ENCODE measurements around the gene CAMTA1. TPM values are rescaled to one million over a fixed set of nuclear protein-coding genes. Genes with fewer than 3 reads are reported as not detected.

CAMTA1 gene
- total and polyA plus RNA-seq, 9 of the 15 experiments (the other 6 are each of a cell fraction or from before 2014, with no cell fraction given): 43.9 to 161 (median 65.9) TPM

DNA sequence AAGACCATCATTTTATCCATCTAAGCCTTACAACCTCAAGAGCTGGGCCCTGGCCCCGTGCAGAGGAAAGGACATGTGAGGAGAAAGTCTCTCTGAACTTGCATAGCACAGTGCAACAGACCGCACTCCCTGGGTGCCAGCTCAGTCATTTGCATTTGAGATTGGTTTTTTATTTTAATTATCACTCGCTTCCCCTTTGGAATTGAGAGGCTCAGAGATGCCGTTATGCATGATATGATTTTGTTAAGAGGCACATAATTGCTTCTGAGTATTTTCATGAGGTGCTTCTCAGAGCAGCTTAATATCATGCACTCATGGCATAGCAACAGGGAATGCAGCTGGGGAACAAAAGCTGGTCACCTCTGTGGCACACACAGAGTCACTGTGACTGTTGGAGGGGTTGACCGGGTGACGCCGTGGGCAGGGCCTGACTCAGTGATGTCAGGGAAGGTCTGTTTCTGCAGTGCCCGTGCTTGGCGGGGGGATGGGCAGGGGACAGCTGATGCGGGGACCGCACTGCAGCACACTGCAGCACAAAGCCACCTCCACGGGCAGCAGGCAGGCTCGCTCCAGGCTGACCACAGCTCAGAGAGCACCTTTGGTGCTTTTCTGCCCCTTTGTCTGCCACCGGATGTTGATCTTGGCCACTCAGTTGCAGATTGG is 942.7 kb downstream of the CAMTA1 start (continued):
- TF ChIP-seq, protein P1, sequence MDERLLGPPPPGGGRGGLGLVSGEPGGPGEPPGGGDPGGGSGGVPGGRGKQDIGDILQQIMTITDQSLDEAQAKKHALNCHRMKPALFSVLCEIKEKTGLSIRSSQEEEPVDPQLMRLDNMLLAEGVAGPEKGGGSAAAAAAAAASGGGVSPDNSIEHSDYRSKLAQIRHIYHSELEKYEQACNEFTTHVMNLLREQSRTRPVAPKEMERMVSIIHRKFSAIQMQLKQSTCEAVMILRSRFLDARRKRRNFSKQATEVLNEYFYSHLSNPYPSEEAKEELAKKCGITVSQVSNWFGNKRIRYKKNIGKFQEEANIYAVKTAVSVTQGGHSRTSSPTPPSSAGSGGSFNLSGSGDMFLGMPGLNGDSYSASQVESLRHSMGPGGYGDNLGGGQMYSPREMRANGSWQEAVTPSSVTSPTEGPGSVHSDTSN (CRISPR knock-in tag; IDR thresholded peaks at IDR 0.05; ENCODE audit: low read depth): no peak
- TF ChIP-seq, protein P1 (tag; conservative IDR thresholded peaks at IDR 0.05; ENCODE audit: low read depth): no peak
- TF ChIP-seq, protein P2, sequence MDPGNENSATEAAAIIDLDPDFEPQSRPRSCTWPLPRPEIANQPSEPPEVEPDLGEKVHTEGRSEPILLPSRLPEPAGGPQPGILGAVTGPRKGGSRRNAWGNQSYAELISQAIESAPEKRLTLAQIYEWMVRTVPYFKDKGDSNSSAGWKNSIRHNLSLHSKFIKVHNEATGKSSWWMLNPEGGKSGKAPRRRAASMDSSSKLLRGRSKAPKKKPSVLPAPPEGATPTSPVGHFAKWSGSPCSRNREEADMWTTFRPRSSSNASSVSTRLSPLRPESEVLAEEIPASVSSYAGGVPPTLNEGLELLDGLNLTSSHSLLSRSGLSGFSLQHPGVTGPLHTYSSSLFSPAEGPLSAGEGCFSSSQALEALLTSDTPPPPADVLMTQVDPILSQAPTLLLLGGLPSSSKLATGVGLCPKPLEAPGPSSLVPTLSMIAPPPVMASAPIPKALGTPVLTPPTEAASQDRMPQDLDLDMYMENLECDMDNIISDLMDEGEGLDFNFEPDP (CRISPR knock-in tag; IDR thresholded peaks at IDR 0.05): no peak

DNA sequence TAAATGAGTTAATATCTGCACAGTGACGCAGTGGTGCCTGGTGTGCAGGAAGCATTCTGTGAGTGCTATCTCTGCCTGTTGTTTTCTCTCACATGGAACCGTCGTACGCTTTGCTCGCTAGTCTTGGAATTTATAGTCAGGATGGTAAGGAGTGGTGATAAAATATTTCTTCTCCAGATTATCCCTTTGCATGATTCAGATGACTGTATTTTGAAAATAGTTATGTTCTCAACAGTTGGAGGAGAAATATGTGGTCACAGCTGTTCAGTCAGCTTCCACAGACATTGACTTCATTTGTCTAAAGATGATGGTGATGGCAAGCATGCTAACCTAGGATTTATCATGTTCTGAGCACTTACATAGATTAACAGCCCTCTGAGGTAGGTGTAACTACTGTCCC is 944.5 kb downstream of the CAMTA1 start:
- H3K9ac ChIP-seq (ENCODE audit: insufficient read depth in 1 of 2, low read depth in 2 of 2, low read length in 2 of 2): no peak overlapping the region
- no peak overlapping the region for H3K4me2 ChIP-seq (ENCODE audit: insufficient read depth, low read length)
- FAIRE-seq: no peak
- peaks cover 76 to 79% of the 10 kb centered on the region in 2 experiments for H3K27me3 ChIP-seq (ENCODE audit: control insufficient read depth in 2 of 2, insufficient read depth in 2 of 2, low read length in 2 of 2)
- POLR2A ChIA-PET: no interaction called here
- 0 out of 2 replicates have a peak, but pooled peaks cover 3% of the 10 kb centered on the region for H4K20me1 ChIP-seq (replicated peaks; ENCODE audit: control insufficient read depth, insufficient read depth, low read length)
- no peaks in the 10 kb centered on the region for H3K9me1 ChIP-seq (ENCODE audit: control insufficient read depth, insufficient read depth, low read length)
- in situ Hi-C loops (cut with MboI) (no loop called here), intact Hi-C loops (cut with micrococcal nuclease) (loop anchor here (10.0 kb wide), 1 partner anchor 955 kb away; no protein-coding TSS in a partner anchor)
- no peak for TF ChIP-seq EWSR1 (IDR thresholded peaks at IDR 0.05; ENCODE audit: borderline replicate concordance, low read depth, partially characterized antibody)
- TF ChIP-seq SUPT5H (IDR thresholded peaks at IDR 0.05): no peak
- no peak for TF ChIP-seq ETS2 (tag; IDR thresholded peaks at IDR 0.05; ENCODE audit: borderline replicate concordance, poor library complexity, severe bottlenecking)
- TF ChIP-seq ELF4 (CRISPR knock-in tag; IDR thresholded peaks at IDR 0.05): no peak
- TF ChIP-seq KAT8 (IDR thresholded peaks at IDR 0.05; ENCODE audit: low read depth): no peak
- TF ChIP-seq HDGF (IDR thresholded peaks at IDR 0.05): no peak
- TF ChIP-seq ZNF76 (CRISPR knock-in tag; IDR thresholded peaks at IDR 0.05; ENCODE audit: borderline replicate concordance): no peak
- peaks cover 0 to 4% of the 10 kb centered on the region in 2 experiments; a peak in 2 of 5 replicates for H3K4me1 ChIP-seq (replicated peaks in 1 of 2; ENCODE audit: control insufficient read depth in 2 of 2, insufficient read depth in 2 of 2, low read length in 2 of 2)
- BruUV-seq (replicated peaks): no TSS peak
- no peak overlapping the region for H3K4me3 ChIP-seq
- no peaks in the 10 kb centered on the region for H3K79me2 ChIP-seq (ENCODE audit: control insufficient read depth, insufficient read depth, low read length)
- no peaks in the 10 kb centered on the region for H3K36me3 ChIP-seq (ENCODE audit: control insufficient read depth, insufficient read depth, low read length)
- no peak overlapping the region for H2AFZ ChIP-seq (ENCODE audit: low read depth, low read length)
- DNase-seq (ENCODE audit: extremely low read depth in 1 of 4, low spot score in 3 of 4): no peak
- ATAC-seq: no peak
- H3K9me3 ChIP-seq (replicated peaks; ENCODE audit: control insufficient read depth, insufficient read depth, low read depth, low read length): no peaks in the 10 kb centered on the region
- 24% methylated on average over 5 of the region's 5 CpGs for WGBS (ENCODE audit: insufficient coverage, low coverage, missing lambda C conversion rate)
- CTCF ChIA-PET (ENCODE audit: low intra/inter-chr PET ratio): no interaction called here
- H3K27ac ChIP-seq (ENCODE audit: extremely low read depth, low read depth, low read length): no peak overlapping the region
